Measurements from ENCODE around the gene SMIM20.

- TF ChIP-seq CTCF (IDR thresholded peaks at IDR 0.05) (no peak), POLR2A (IDR thresholded peaks at IDR 0.05) (no peak)
Measured at GRCh38 chr4:25955705-25956104, 41.7 kb downstream of the SMIM20 start.

Data from body of pancreas (tissue), 4 donors.